Mucosa of descending colon (tissue), 3 donors: ENCODE results near the gene EPDR1. TPM values are rescaled to one million over a fixed set of nuclear protein-coding genes. Genes with fewer than 3 reads are reported as not detected.

Experiments
- ATAC-seq: fragments of 200-7000 bp; cut with Tn5 transposase; one replicate; pipeline ENCODE4 v1.9.1; 2020; ENCODE audit warnings: mild to moderate bottlenecking, moderate library complexity
- DNase-seq, 3 donors: peaks; one replicate each; pipeline ENCODE4 v3.0.0-alpha.2; 2020
- H3K36me3 ChIP-seq: fragments of 200-600 bp; one replicate; pipeline ENCODE4 v1.8.0; 2021; ENCODE audit warnings: low read depth, mild to moderate bottlenecking
- H3K4me1 ChIP-seq: fragments of 200-600 bp; one replicate; pipeline ENCODE4 v1.8.0; 2021; ENCODE audit warnings: low read depth, mild to moderate bottlenecking
- H3K4me3 ChIP-seq: fragments of 200-600 bp; one replicate; pipeline ENCODE4 v1.8.0; 2021; ENCODE audit warnings: mild to moderate bottlenecking
- H3K9me3 ChIP-seq: fragments of 200-600 bp; one replicate; pipeline ENCODE4 v1.8.0; 2021; ENCODE audit warnings: mild to moderate bottlenecking
- intact Hi-C, 2 donors: fragments of 100-400 bp; cut with DNase I in 1 of 2; cut with micrococcal nuclease in 1 of 2; formaldehyde crosslinking; loops; one replicate each; pipeline versions ENCODE4 v1.11.0 to v1.11.1; 2022; cut with DNase I, micrococcal nuclease
- total RNA-seq, 3 donors: library from RNA; stranded (reverse); fragmentation: NEBNext Ultra II Directional in 2 of 3; extraction: Animal tissue kit (Norgen Biotek cat#: 25700) in 2 of 3; gene quantifications; one replicate each; pipeline versions ENCODE4 v1.2.1 to v1.2.4, GENCODE V29; 2021 to 2023
- TF ChIP-seq, protein P1 (sequence below): fragments of 200-600 bp; IDR thresholded peaks from one replicate; pipeline ENCODE4 v1.8.0; 2022; ENCODE audit warnings: antibody characterized with exemption, mild to moderate bottlenecking
- donor health status: DM: no; HTN: no; CAD: no; lungs with moderate emphysema.
- donor health status: DM: no; HTN: no; CAD: no.
- donor health status: DM: no; HTN: yes; CAD: no.

The EPDR1 gene
- total RNA-seq, 3 donors from 2014 or later, result 9.6 to 25.8 (median 13.6) TPM

DNA sequence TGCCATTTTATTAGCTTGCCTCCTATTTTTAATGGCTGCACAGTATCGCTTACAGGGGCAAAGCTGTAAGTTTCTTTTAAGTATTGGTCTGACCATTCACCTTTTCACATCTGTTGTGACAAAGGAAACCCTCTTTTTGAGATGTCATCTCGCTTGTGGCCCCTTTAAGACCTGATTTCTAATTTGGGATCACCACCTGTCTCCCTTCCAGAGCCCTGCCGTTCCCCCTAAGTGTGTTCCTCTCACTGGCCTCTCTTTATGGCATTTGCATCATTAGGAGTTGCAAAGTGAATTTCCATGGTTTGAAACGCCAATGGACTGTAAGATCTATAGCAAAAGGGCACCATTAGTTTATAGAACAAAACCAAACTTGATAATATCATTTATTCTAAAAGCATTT lies 1.4 kb downstream of the EPDR1 start:
- peaks cover 10% of the 10 kb centered on the region for H3K4me1 ChIP-seq
- no peak overlapping the region for H3K4me3 ChIP-seq
- peaks cover 11% of the 10 kb centered on the region for H3K9me3 ChIP-seq
- intact Hi-C loops, result no loop called here
- H3K36me3 ChIP-seq, result no peaks in the 10 kb centered on the region
- ATAC-seq, result no peak
- TF ChIP-seq, protein P1, sequence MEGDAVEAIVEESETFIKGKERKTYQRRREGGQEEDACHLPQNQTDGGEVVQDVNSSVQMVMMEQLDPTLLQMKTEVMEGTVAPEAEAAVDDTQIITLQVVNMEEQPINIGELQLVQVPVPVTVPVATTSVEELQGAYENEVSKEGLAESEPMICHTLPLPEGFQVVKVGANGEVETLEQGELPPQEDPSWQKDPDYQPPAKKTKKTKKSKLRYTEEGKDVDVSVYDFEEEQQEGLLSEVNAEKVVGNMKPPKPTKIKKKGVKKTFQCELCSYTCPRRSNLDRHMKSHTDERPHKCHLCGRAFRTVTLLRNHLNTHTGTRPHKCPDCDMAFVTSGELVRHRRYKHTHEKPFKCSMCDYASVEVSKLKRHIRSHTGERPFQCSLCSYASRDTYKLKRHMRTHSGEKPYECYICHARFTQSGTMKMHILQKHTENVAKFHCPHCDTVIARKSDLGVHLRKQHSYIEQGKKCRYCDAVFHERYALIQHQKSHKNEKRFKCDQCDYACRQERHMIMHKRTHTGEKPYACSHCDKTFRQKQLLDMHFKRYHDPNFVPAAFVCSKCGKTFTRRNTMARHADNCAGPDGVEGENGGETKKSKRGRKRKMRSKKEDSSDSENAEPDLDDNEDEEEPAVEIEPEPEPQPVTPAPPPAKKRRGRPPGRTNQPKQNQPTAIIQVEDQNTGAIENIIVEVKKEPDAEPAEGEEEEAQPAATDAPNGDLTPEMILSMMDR, result no peak
- no peak for DNase-seq

DNA sequence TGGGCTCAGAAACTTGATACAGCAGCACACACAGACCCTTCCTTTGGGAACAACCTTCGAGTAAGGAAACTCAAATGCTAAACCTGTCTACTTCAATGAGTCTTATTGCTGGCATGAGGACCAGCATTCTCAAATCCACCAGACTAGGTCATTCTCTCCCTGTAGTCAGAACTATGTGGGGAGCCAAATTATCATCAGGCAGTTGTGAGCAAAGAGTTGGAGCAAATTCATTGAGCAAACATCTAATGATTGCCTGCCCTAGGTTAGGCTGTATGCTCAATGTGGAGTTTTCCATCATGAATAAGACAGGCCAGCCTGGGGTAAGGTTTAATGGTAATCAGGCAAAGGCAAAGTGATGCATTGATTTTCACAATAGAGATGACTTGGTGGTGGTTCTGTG lies 3.6 kb downstream of the EPDR1 start:
- Histone ChIP-seq H3K9me3 (peaks cover 11% of the 10 kb centered on the region), H3K4me1 (peaks cover 5% of the 10 kb centered on the region), H3K4me3 (no peak overlapping the region), H3K36me3 (no peaks in the 10 kb centered on the region)
- ATAC-seq (no peak), DNase-seq (no peak)
- TF ChIP-seq, protein P1, result no peak
- intact Hi-C loops, result no loop called here

DNA sequence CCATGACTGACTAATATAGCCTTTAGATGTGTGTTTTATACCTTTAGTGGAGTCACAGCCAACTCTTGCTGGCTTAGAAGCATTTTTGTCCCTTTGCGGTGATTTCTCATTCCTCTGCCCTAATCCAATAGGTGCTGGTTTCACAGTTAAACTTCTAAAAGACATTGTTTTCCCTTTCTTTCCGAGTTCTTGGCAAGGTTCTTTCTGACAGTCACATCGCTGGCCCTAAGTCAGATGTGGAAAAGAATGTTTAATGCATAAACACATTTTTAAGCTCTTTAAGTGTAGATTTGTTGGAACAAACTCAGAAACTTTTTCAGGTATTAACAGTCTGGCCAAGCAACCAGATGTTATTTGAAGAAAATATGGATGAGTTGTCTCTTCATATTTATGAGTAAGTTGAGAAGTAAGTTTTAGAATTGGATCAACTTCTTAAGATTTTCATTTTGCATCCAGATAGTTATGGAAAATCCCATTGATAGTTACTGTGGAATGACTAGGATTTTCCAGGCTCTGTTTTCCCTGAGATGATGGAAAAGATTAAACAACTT lies 4.1 kb downstream of the EPDR1 start:
- peaks cover 5% of the 10 kb centered on the region for H3K4me1 ChIP-seq
- no peak for DNase-seq
- no peaks in the 10 kb centered on the region for H3K36me3 ChIP-seq
- H3K9me3 ChIP-seq, result peaks cover 11% of the 10 kb centered on the region
- TF ChIP-seq, protein P1, result no peak
- no peak for ATAC-seq
- intact Hi-C loops, result no loop called here
- no peak overlapping the region for H3K4me3 ChIP-seq

DNA sequence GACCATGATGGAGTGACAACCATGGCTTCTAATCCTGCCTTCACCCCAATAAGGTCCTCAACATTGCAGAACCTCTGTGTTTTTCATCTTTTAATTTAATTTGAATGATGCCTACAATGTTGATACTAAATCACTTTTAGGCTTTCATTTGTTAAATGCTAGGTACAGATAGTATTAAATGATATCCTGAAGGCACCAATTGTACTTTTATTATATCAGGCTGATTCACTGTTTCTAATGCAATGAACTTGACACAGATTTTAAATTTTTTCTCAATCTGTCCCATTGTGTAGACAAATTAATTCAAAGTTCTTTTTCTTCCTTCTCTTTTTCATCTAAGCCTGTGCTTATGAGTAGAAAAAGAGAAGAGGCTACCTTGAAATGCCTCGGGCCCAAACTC lies 5.2 kb downstream of the EPDR1 start:
- ATAC-seq, result no peak
- intact Hi-C loops, result no loop called here
- TF ChIP-seq, protein P1, result no peak

DNA sequence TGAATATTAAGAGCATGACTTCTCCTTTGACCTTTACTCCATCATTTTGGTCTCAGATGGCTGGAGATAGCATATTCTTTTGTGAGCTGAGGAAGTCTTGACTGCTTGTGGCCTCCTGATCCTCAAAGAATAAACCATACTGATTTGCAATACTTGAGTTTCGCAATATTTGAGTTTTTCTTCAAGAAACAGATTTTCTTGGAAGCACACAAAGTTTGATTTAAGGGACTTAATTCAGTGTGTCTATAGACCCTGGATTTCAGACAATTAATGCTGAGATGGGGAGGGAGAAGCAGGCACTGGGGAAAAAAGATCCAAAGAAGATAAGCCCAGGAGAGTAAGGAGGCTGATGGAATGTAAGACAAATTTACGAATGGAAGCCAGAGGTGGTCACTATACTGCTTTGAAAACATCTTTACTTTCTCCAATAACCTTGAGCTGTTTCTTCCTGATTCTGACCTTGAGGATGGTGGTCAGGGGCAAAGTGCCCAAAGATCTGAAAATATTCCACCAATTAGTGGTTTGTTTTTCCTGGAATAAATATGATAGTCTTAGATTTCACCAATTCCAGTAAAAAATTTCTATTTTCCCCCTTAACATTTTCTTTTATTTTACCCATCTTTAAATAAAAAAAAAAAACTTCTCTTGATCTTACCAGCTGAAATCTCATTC lies 7.5 kb downstream of the EPDR1 start:
- DNase-seq, result no peak
- no peaks in the 10 kb centered on the region for H3K4me1 ChIP-seq
- TF ChIP-seq, protein P1, result no peak
- H3K4me3 ChIP-seq, result no peak overlapping the region
- ATAC-seq, result no peak
- intact Hi-C loops, result no loop called here
- H3K36me3 ChIP-seq, result no peaks in the 10 kb centered on the region
- H3K9me3 ChIP-seq, result peaks cover 11% of the 10 kb centered on the region

More for the DNA sequence above, 5.2 kb downstream of the EPDR1 start:
- Histone ChIP-seq H3K9me3 (peaks cover 11% of the 10 kb centered on the region), H3K4me3 (no peak overlapping the region), H3K4me1 (peaks cover 5% of the 10 kb centered on the region), H3K36me3 (no peaks in the 10 kb centered on the region)
- DNase-seq, result no peak
